PC-3 (cell line): ENCODE measurements around the gene SLF2. TPM values are rescaled to one million over a fixed set of nuclear protein-coding genes. Genes with fewer than 3 reads are reported as not detected.

Experiments used
- ATAC-seq: fragments of 200-7000 bp; cut with Tn5 transposase; 2 replicates; pipeline ENCODE4 v1.9.1; 2020; ENCODE audit warnings: mild to moderate bottlenecking, moderate library complexity
- BruUV-seq: library from RNA; stranded (reverse); fragments of 400-500 nt; replicated peaks from 2 replicates; lab custom pipeline; 2021; lab: Mats Ljungman, UMichigan
- CTCF ChIA-PET: fragments of 300-600 bp; sonication (Branson Sonifier 250); formaldehyde crosslinking; loops from one replicate; lab custom pipeline; 2022; ENCODE audit warnings: antibody characterized with exemption; lab: Charles Lee
- POLR2A ChIA-PET: fragments of 300-600 bp; sonication (Branson Sonifier 250); formaldehyde crosslinking; loops from one replicate; lab custom pipeline; 2022; ENCODE audit warnings: antibody characterized with exemption; ENCODE audit not compliant: unreplicated experiment; lab: Charles Lee
- DNase-seq: peaks from one replicate; pipeline ENCODE4 v3.0.0-alpha.2; 2015
- H2AFZ ChIP-seq: fragments of 300-600 bp; sonication (generic); 2 replicates; pipeline ENCODE4 v1.6.0; 2016; ENCODE audit warnings: antibody characterized with exemption, low read length
- H3F3A ChIP-seq: fragments of 300-600 bp; sonication (generic); one replicate; pipeline ENCODE4 v1.6.0; 2017; ENCODE audit warnings: antibody characterized with exemption, low read length, control low read depth, mild to moderate bottlenecking; ENCODE audit not compliant: unreplicated experiment
- H3K27ac ChIP-seq: fragments of 300-600 bp; sonication (generic); 2 replicates; pipeline ENCODE4 v1.5.1; 2016; ENCODE audit warnings: mild to moderate bottlenecking, low read length
- H3K27me3 ChIP-seq: fragments of 300-600 bp; sonication (generic); 2 replicates; pipeline ENCODE4 v1.6.1; 2016; ENCODE audit warnings: low read length, mixed read lengths
- H3K36me3 ChIP-seq: fragments of 300-600 bp; sonication (generic); 2 replicates; pipeline ENCODE4 v1.6.1; 2016; ENCODE audit warnings: low read depth, mixed run types, low read length, mixed read lengths
- H3K4me1 ChIP-seq: fragments of 300-600 bp; sonication (generic); 2 replicates; pipeline ENCODE4 v1.5.1; 2016; ENCODE audit warnings: low read length; ENCODE audit not compliant: insufficient read depth
- H3K4me2 ChIP-seq: fragments of 300-600 bp; sonication (generic); 2 replicates; pipeline ENCODE4 v1.6.0; 2016; ENCODE audit warnings: low read length
- H3K4me3 ChIP-seq: fragments of 300-600 bp; sonication (generic); 2 replicates; pipeline ENCODE4 v1.5.1; 2016; ENCODE audit warnings: mild to moderate bottlenecking, low read length, mixed read lengths
- H3K79me2 ChIP-seq: fragments of 300-600 bp; sonication (generic); 2 replicates; pipeline ENCODE4 v1.6.1; 2017; ENCODE audit warnings: low read length, mixed read lengths
- H3K9ac ChIP-seq: fragments of 300-600 bp; sonication (generic); 2 replicates; pipeline ENCODE4 v1.6.0; 2016; ENCODE audit warnings: mild to moderate bottlenecking, low read length
- H3K9me2 ChIP-seq: fragments of 300-600 bp; sonication (generic); replicated peaks from 2 replicates; pipeline ENCODE4 v1.6.1; 2016; ENCODE audit warnings: mixed run types, low read length, mixed read lengths
- H3K9me3 ChIP-seq: fragments of 300-600 bp; sonication (generic); 2 replicates; pipeline ENCODE4 v1.6.1; 2016; ENCODE audit warnings: low read length, mixed read lengths
- H4K20me1 ChIP-seq: fragments of 300-600 bp; sonication (generic); 2 replicates; pipeline ENCODE4 v1.6.1; 2016; ENCODE audit warnings: low read length, mixed read lengths
- EZH2 ChIP-seq: fragments of 300-600 bp; sonication (generic); IDR thresholded peaks from one replicate; pipeline ENCODE4 v1.6.1; 2017; ENCODE audit warnings: antibody characterized with exemption, mild to moderate bottlenecking, low read length; ENCODE audit not compliant: unreplicated experiment
- EZH2phosphoT487 ChIP-seq: fragments of 300-600 bp; sonication (generic); IDR thresholded peaks from 2 replicates; pipeline ENCODE4 v1.6.1; 2018; ENCODE audit warnings: mild to moderate bottlenecking, antibody characterized with exemption, low read length, borderline replicate concordance
- intact Hi-C: fragments of 100-400 bp; cut with micrococcal nuclease; formaldehyde crosslinking; loops from 2 replicates; pipeline ENCODE4 v1.9.0; 2023
- total RNA-seq: library from RNA; depleted of rRNA; stranded (reverse); fragments of >200 nt; gene quantifications from 2 replicates; pipeline ENCODE4 v1.2.3, GENCODE V29; 2014
- TF ChIP-seq, protein P1 (sequence below): fragments of 300-600 bp; sonication (generic); conservative IDR thresholded peaks from 2 replicates; pipeline ENCODE4 v1.5.1; 2017; ENCODE audit warnings: antibody characterized with exemption, low read depth, mild to moderate bottlenecking, low read length

SLF2 gene
- total RNA-seq, 1 experiment from 2014 or later: 19.5 TPM

DNA sequence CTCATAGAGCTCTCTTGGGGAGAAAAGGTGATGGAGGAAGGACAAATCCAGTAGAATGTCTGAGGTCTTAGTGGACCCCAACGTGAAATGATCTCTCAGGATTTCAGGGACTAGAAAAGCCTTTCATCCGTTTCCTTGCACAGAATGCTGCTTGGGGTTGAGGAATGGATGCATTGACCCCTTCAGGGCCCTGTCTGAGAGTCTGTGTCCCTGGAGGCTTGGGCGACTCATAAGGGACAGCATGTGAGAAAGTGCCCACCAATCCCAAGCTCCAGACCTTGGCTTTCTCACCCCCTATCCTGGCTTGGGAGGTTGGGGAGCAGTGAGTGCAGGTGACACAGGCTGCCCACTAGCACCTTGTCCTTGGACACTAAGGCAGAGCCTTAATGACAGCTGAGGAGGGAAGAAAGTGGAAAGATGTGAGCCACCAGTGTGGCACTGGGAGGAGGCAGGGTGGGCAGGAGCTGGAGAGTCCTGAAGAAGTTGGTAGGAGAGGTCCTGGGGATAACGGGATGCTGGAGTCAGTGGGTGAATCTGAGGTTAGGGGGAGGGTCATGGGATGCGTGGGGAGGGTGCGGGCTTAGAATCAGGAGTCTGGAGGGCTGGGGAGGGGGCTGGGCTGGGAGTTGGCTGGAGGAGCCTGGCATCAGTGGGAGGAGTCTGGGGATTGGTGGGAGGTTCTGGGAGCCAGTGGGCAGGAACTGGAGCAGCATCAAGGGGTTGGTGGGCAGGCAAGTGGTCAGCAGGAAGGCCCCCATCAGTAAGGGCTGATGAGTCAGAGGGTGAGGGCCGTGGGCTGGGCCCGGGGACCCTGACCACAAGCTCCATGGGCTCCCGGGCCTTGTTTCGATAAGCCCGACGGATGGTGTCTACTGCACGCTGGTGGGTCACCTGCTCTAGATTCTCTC is 95.4 kb downstream of the SLF2 start:
- no peaks in the 10 kb centered on the region for H3K9me2 ChIP-seq
- 0 out of 2 replicates have a peak, but pooled peaks cover under 1% of the 10 kb centered on the region for H3K79me2 ChIP-seq
- H3K27me3 ChIP-seq: no peaks in the 10 kb centered on the region
- H3K36me3 ChIP-seq: no peaks in the 10 kb centered on the region
- no peaks in the 10 kb centered on the region for H3K9me3 ChIP-seq
- ChIA-PET CTCF (no interaction called here), POLR2A (no interaction called here)
- H4K20me1 ChIP-seq: no peaks in the 10 kb centered on the region
- no TSS peak for BruUV-seq
- no peak overlapping the region for H3K4me2 ChIP-seq
- no peak overlapping the region for H3K27ac ChIP-seq
- intact Hi-C loops: no loop called here
- peaks cover 12% of the 10 kb centered on the region for H3K4me1 ChIP-seq
- DNase-seq (no peak), ATAC-seq (no peak)
- no peak overlapping the region for H2AFZ ChIP-seq
- TF ChIP-seq, protein P1, sequence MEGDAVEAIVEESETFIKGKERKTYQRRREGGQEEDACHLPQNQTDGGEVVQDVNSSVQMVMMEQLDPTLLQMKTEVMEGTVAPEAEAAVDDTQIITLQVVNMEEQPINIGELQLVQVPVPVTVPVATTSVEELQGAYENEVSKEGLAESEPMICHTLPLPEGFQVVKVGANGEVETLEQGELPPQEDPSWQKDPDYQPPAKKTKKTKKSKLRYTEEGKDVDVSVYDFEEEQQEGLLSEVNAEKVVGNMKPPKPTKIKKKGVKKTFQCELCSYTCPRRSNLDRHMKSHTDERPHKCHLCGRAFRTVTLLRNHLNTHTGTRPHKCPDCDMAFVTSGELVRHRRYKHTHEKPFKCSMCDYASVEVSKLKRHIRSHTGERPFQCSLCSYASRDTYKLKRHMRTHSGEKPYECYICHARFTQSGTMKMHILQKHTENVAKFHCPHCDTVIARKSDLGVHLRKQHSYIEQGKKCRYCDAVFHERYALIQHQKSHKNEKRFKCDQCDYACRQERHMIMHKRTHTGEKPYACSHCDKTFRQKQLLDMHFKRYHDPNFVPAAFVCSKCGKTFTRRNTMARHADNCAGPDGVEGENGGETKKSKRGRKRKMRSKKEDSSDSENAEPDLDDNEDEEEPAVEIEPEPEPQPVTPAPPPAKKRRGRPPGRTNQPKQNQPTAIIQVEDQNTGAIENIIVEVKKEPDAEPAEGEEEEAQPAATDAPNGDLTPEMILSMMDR: no peak
- TF ChIP-seq EZH2: no peak
- no peak for TF ChIP-seq EZH2phosphoT487
- H3K9ac ChIP-seq: no peak overlapping the region
- H3F3A ChIP-seq: no peaks in the 10 kb centered on the region
- H3K4me3 ChIP-seq: no peak overlapping the region

GRCh38 chr10:101008823-101009423 is 96.2 kb downstream of the SLF2 start:
- H4K20me1 ChIP-seq: no peaks in the 10 kb centered on the region
- peaks cover 17% of the 10 kb centered on the region for H3K4me1 ChIP-seq
- no peak overlapping the region for H3K4me2 ChIP-seq
- no peak overlapping the region for H3K9ac ChIP-seq
- BruUV-seq: no TSS peak
- ChIA-PET POLR2A (no interaction called here), CTCF (no interaction called here)
- H3K27ac ChIP-seq: no peak overlapping the region
- H3K4me3 ChIP-seq: no peak overlapping the region
- H3K79me2 ChIP-seq: no peaks in the 10 kb centered on the region
- intact Hi-C loops: no loop called here
- H2AFZ ChIP-seq: no peak overlapping the region
- H3K9me2 ChIP-seq: no peaks in the 10 kb centered on the region
- H3F3A ChIP-seq: no peaks in the 10 kb centered on the region
- ATAC-seq: no peak
- TF ChIP-seq, protein P1: no peak
- TF ChIP-seq EZH2 (no peak), EZH2phosphoT487 (no peak)
- H3K27me3 ChIP-seq: no peaks in the 10 kb centered on the region
- no peaks in the 10 kb centered on the region for H3K9me3 ChIP-seq
- H3K36me3 ChIP-seq: no peaks in the 10 kb centered on the region
- no peak for DNase-seq

DNA sequence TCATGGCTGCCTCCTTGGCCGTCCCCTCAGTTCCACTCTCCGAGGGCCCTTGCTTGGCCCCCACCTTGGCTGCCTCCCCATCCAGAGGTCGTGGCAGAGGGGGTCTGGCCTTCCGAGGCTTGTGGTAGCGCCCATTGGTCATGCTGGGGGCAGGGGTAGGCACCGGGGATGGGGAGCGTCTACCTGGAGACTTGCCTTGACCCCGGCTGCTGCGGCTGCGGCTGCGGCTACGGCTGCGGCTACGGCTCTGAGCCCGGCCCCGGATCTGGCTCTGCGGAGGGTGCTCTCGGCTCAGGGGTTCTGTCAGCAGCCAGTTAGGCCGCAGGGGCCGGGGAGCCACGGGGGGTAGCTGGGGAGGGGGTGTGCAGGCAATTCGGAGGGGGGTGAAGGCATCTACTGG is 97.6 kb downstream of the SLF2 start:
- Histone ChIP-seq H3K9ac (no peak overlapping the region), H3K27me3 (no peaks in the 10 kb centered on the region), H3K9me2 (no peaks in the 10 kb centered on the region), H3K36me3 (no peaks in the 10 kb centered on the region), H3K27ac (no peak overlapping the region), H3F3A (no peaks in the 10 kb centered on the region), H4K20me1 (no peaks in the 10 kb centered on the region), H3K4me2 (no peak overlapping the region), H3K9me3 (no peaks in the 10 kb centered on the region), H3K4me1 (peaks cover 25% of the 10 kb centered on the region), H3K79me2 (no peaks in the 10 kb centered on the region), H3K4me3 (no peak overlapping the region), H2AFZ (no peak overlapping the region)
- ChIA-PET CTCF (interaction anchor here (2.2 kb wide), 1 partner anchor 12 kb away, joined by 16 read pairs; no protein-coding TSS in a partner anchor), POLR2A (no interaction called here)
- ATAC-seq (no peak), DNase-seq (no peak)
- BruUV-seq: no TSS peak
- intact Hi-C loops: no loop called here
- TF ChIP-seq, protein P1: no peak
- TF ChIP-seq EZH2phosphoT487: no peak
- TF ChIP-seq EZH2: no peak
